Natural killer cell (primary cell): ENCODE results near the gene RPN2. TPM values are rescaled to one million over a fixed set of nuclear protein-coding genes. Genes with fewer than 3 reads are reported as not detected.

Experiments used
- ATAC-seq, 3 donors: fragments of 150-1000 bp in 2 of 3; fragments of 200-7000 bp in 1 of 3; cut with Tn5 transposase; 1 replicate in 1 of 3; 2 replicates in 2 of 3; pipeline ENCODE4 v1.10.0; 2021; ENCODE audit warnings: mild to moderate bottlenecking in 2 of 3, moderate library complexity in 2 of 3
- DNase-seq, 2 donors: peaks; one replicate each; pipeline versions ENCODE4 v3.0.0 to v3.0.0-alpha.2; 2013 to 2021; ENCODE audit warnings: mixed read lengths in 1 of 2
- H3K27ac ChIP-seq: one replicate; pipeline ENCODE4 v1.5.1; 2013; ENCODE audit warnings: mild to moderate bottlenecking, low read length
- H3K27me3 ChIP-seq: one replicate; pipeline ENCODE4 v1.6.1; 2013; ENCODE audit warnings: low read length; ENCODE audit not compliant: control insufficient read depth, insufficient read depth
- H3K36me3 ChIP-seq: one replicate; pipeline ENCODE4 v1.6.1; 2013; ENCODE audit warnings: low read length; ENCODE audit not compliant: control insufficient read depth, insufficient read depth
- H3K4me1 ChIP-seq: one replicate; pipeline ENCODE4 v1.6.1; 2013; ENCODE audit warnings: low read length; ENCODE audit not compliant: control insufficient read depth, insufficient read depth
- H3K4me3 ChIP-seq: one replicate; pipeline ENCODE4 v1.5.1; 2013; ENCODE audit warnings: low read length
- H3K9me3 ChIP-seq: one replicate; pipeline ENCODE4 v1.6.1; 2013; ENCODE audit warnings: low read length; ENCODE audit not compliant: control insufficient read depth, insufficient read depth
- H3K27ac Mint-ChIP-seq, 2 donors: one replicate each; pipeline ENCODE4 v1.8.0; 2022; ENCODE audit warnings: mild to moderate bottlenecking in 2 of 2, mixed read lengths in 2 of 2, moderate library complexity in 1 of 2
- H3K27me3 Mint-ChIP-seq, 2 donors: one replicate each; pipeline ENCODE4 v1.8.0; 2022; ENCODE audit warnings: low read depth in 2 of 2, mixed read lengths in 2 of 2
- H3K36me3 Mint-ChIP-seq: one replicate; pipeline ENCODE4 v1.8.0; 2022; ENCODE audit warnings: mixed read lengths
- H3K4me1 Mint-ChIP-seq, 2 donors: one replicate each; pipeline ENCODE4 v1.8.0; 2022; ENCODE audit warnings: mixed read lengths in 2 of 2
- H3K4me3 Mint-ChIP-seq: one replicate; pipeline ENCODE4 v1.8.0; 2022; ENCODE audit warnings: mild to moderate bottlenecking, moderate library complexity, mixed read lengths
- H3K9me3 Mint-ChIP-seq, 2 donors: one replicate each; pipeline ENCODE4 v1.8.0; 2022; ENCODE audit warnings: mixed read lengths in 2 of 2
- CTCF ChIP-seq: fragments of 200-600 bp; IDR thresholded peaks from one replicate; pipeline ENCODE4 v1.8.0; 2022; ENCODE audit warnings: antibody characterized with exemption
- WGBS: methylation state at CpG from one replicate; pipeline ENCODE4 v1.1.7; 2013; ENCODE audit warnings: missing lambda C conversion rate; ENCODE audit not compliant: insufficient coverage; 5-methylcytosine and 5-hydroxymethylcytosine counted together
- intact Hi-C: fragments of 100-400 bp; cut with micrococcal nuclease; formaldehyde crosslinking; loops from one replicate; pipeline ENCODE4 v1.14.2; 2022
- total RNA-seq, 4 donors: library from RNA; stranded (reverse); fragments of 120-200 nt in 1 of 4; gene quantifications; one replicate each; pipeline versions ENCODE4 v1.2.3 to v1.2.4, GENCODE V29; 2013 to 2022

RPN2 gene
- total RNA-seq, 3 donors from 2014 or later (not counting 1 experiment from before 2014, with no cell fraction given): 124 to 136 (median 125) TPM

GRCh38 chr20:37279820-37280219 is 100.7 kb downstream of the RPN2 start:
- intact Hi-C loops: no loop called here
- Histone ChIP-seq H3K27me3 (no peaks in the 10 kb centered on the region), H3K4me3 (no peak overlapping the region), H3K9me3 (no peaks in the 10 kb centered on the region), H3K27ac (no peak overlapping the region), H3K36me3 (no peaks in the 10 kb centered on the region), H3K4me1 (peaks cover 23% of the 10 kb centered on the region)
- peaks cover 8 to 10% of the 10 kb centered on the region in 2 donors for H3K4me1 Mint-ChIP-seq
- peaks cover 6 to 8% of the 10 kb centered on the region in 2 donors for H3K27me3 Mint-ChIP-seq
- no peak for TF ChIP-seq CTCF
- H3K9me3 Mint-ChIP-seq: no peaks in the 10 kb centered on the region
- ATAC-seq (no peak), DNase-seq (no peak)
- H3K27ac Mint-ChIP-seq: no peak overlapping the region
- 76% methylated on average over 8 of the region's 8 CpGs for WGBS
- no peak overlapping the region for H3K4me3 Mint-ChIP-seq
- no peaks in the 10 kb centered on the region for H3K36me3 Mint-ChIP-seq

- H3K4me3 ChIP-seq: no peak overlapping the region
- no peaks in the 10 kb centered on the region for H3K9me3 Mint-ChIP-seq
- no peaks in the 10 kb centered on the region for H3K9me3 ChIP-seq
- no peak for TF ChIP-seq CTCF
- DNase-seq: no peak
- peaks cover 8 to 10% of the 10 kb centered on the region in 2 donors for H3K4me1 Mint-ChIP-seq
- 90% methylated on average over 7 of the region's 8 CpGs for WGBS
- no peak overlapping the region for H3K27ac Mint-ChIP-seq
- peaks cover 5 to 8% of the 10 kb centered on the region in 2 donors for H3K27me3 Mint-ChIP-seq
- ATAC-seq: no peak
- intact Hi-C loops: no loop called here
- H3K4me3 Mint-ChIP-seq: no peak overlapping the region
- no peaks in the 10 kb centered on the region for H3K36me3 ChIP-seq
- no peaks in the 10 kb centered on the region for H3K27me3 ChIP-seq
- no peak overlapping the region for H3K27ac ChIP-seq
- H3K4me1 ChIP-seq: peaks cover 21% of the 10 kb centered on the region
- no peaks in the 10 kb centered on the region for H3K36me3 Mint-ChIP-seq
Measured at GRCh38 chr20:37280403-37280802, 101.3 kb downstream of the RPN2 start.

- intact Hi-C loops: no loop called here
- Mint-ChIP-seq H3K36me3 (no peaks in the 10 kb centered on the region), H3K9me3 (no peaks in the 10 kb centered on the region), H3K27me3 (peaks cover 5 to 8% of the 10 kb centered on the region in 2 donors), H3K27ac (no peak overlapping the region), H3K4me1 (no peaks in the 10 kb centered on the region), H3K4me3 (no peak overlapping the region)
- no peak for DNase-seq
- WGBS: 87% methylated on average over 6 of the region's 6 CpGs
- no peaks in the 10 kb centered on the region for H3K9me3 ChIP-seq
- TF ChIP-seq CTCF: no peak
- ATAC-seq: no peak
- H3K27ac ChIP-seq: no peak overlapping the region
- peaks cover 2% of the 10 kb centered on the region for H3K4me1 ChIP-seq
- H3K36me3 ChIP-seq: no peaks in the 10 kb centered on the region
- no peaks in the 10 kb centered on the region for H3K27me3 ChIP-seq
- H3K4me3 ChIP-seq: no peak overlapping the region
Measured at GRCh38 chr20:37282556-37282955, 103.4 kb downstream of the RPN2 start.

- H3K4me1 Mint-ChIP-seq: no peaks in the 10 kb centered on the region
- H3K9me3 ChIP-seq: no peaks in the 10 kb centered on the region
- H3K27me3 Mint-ChIP-seq: peaks cover 5 to 8% of the 10 kb centered on the region in 2 donors
- no peak overlapping the region for H3K27ac Mint-ChIP-seq
- DNase-seq (no peak), ATAC-seq (no peak)
- no peak for TF ChIP-seq CTCF
- no peak overlapping the region for H3K4me3 Mint-ChIP-seq
- no peaks in the 10 kb centered on the region for H3K9me3 Mint-ChIP-seq
- no peak overlapping the region for H3K4me3 ChIP-seq
- H3K27me3 ChIP-seq: no peaks in the 10 kb centered on the region
- no peak overlapping the region for H3K27ac ChIP-seq
- no peaks in the 10 kb centered on the region for H3K36me3 ChIP-seq
- no peaks in the 10 kb centered on the region for H3K36me3 Mint-ChIP-seq
- intact Hi-C loops: no loop called here
- peaks cover under 1% of the 10 kb centered on the region for H3K4me1 ChIP-seq
- 88% methylated on average over 9 of the region's 9 CpGs for WGBS
Measured at GRCh38 chr20:37283530-37284195, 104.5 kb downstream of the RPN2 start.
